IgD-negative memory B cell (primary cell): ENCODE data around the gene GJB4. TPM values are rescaled to one million over a fixed set of nuclear protein-coding genes. Genes with fewer than 3 reads are reported as not detected.
A peak's percentile ranks its signal among the peaks of the same experiment; 100 is the strongest.
"Not testable (repeated sequence)": the region's sequence is repeated elsewhere in the genome, so short reads cannot be mapped to it uniquely, and the experiment has no call there.

Source experiments
- H3K27ac Mint-ChIP-seq, 3 donors: one replicate each; pipeline ENCODE4 v1.8.0; 2020 to 2022; ENCODE audit warnings: mild to moderate bottlenecking in 3 of 3, mixed read lengths in 3 of 3, moderate library complexity in 1 of 3
- H3K27me3 Mint-ChIP-seq: one replicate; pipeline ENCODE4 v1.8.0; 2021; ENCODE audit warnings: mixed read lengths
- H3K36me3 Mint-ChIP-seq: one replicate; pipeline ENCODE4 v1.8.0; 2020; ENCODE audit warnings: mild to moderate bottlenecking, mixed read lengths
- H3K4me1 Mint-ChIP-seq, 3 donors: one replicate each; pipeline ENCODE4 v1.8.0; 2020 to 2022; ENCODE audit warnings: mixed read lengths in 3 of 3, mild to moderate bottlenecking in 1 of 3
- H3K4me3 Mint-ChIP-seq, 4 donors: one replicate each; pipeline ENCODE4 v1.8.0; 2020 to 2022; ENCODE audit warnings: mild to moderate bottlenecking in 4 of 4, mixed read lengths in 4 of 4, moderate library complexity in 3 of 4
- H3K9me3 Mint-ChIP-seq, 3 donors: one replicate each; pipeline ENCODE4 v1.8.0; 2020 to 2021; ENCODE audit warnings: mixed read lengths in 3 of 3, mild to moderate bottlenecking in 1 of 3
- polyA plus RNA-seq: library from polyadenylated mRNA; unstranded; fragments of 300-500 nt; fragmentation: Illumina TruSeq; gene quantifications from one replicate; pipeline ENCODE4 v1.2.3, GENCODE V29; 2021

Gene GJB4
- polyA plus RNA-seq, 1 donor from 2014 or later: not detected

GRCh38 chr1:34794001-34794789 is 34.7 kb downstream of the GJB4 start:
- Mint-ChIP-seq H3K4me3 (peak overlapping the region in 1 of 4 donors; percentile 47), H3K4me1 (peaks cover 9 to 19% (median 15%) of the 10 kb centered on the region in 3 donors), H3K36me3 (peaks cover 7% of the 10 kb centered on the region), H3K9me3 (no peaks in the 10 kb centered on the region), H3K27me3 (peaks cover 38% of the 10 kb centered on the region), H3K27ac (peak overlapping the region in 1 of 3 donors; percentile 86)

- Mint-ChIP-seq H3K27ac (no peak overlapping the region), H3K4me3 (peak overlapping the region in 1 of 4 donors; percentile 28), H3K36me3 (peaks cover 7% of the 10 kb centered on the region), H3K27me3 (peaks cover 37% of the 10 kb centered on the region), H3K4me1 (peaks cover 9 to 19% (median 15%) of the 10 kb centered on the region in 3 donors), H3K9me3 (no peaks in the 10 kb centered on the region)
These were observed 35.2 kb downstream of the GJB4 start for GRCh38 chr1:34794790-34795180.

GRCh38 chr1:34795916-34796315 is 36.4 kb downstream of the GJB4 start:
- Mint-ChIP-seq H3K4me3 (peak overlapping the region in 1 of 4 donors; percentile 50), H3K4me1 (peaks cover 9 to 16% (median 15%) of the 10 kb centered on the region in 3 donors), H3K9me3 (no peaks in the 10 kb centered on the region), H3K36me3 (peaks cover 7% of the 10 kb centered on the region), H3K27ac (no peak overlapping the region), H3K27me3 (peaks cover 34% of the 10 kb centered on the region)

GRCh38 chr1:34796990-34797389 is 37.5 kb downstream of the GJB4 start:
- Mint-ChIP-seq H3K36me3 (peaks cover 7% of the 10 kb centered on the region), H3K9me3 (no peaks in the 10 kb centered on the region), H3K27ac (peak overlapping the region in 1 of 3 donors; percentile 71), H3K4me3 (peak overlapping the region in 1 of 4 donors; percentile 82), H3K27me3 (peaks cover 28% of the 10 kb centered on the region), H3K4me1 (peaks cover 9 to 14% (median 11%) of the 10 kb centered on the region in 3 donors)

- no peak overlapping the region for H3K4me3 Mint-ChIP-seq
- H3K4me1 Mint-ChIP-seq: peaks cover 8 to 11% (median 9%) of the 10 kb centered on the region in 3 donors
- H3K36me3 Mint-ChIP-seq: peaks cover 9% of the 10 kb centered on the region
- H3K27me3 Mint-ChIP-seq: peaks cover 9% of the 10 kb centered on the region
- no peak overlapping the region for H3K27ac Mint-ChIP-seq
- peaks cover 0 to 13% (median 2%) of the 10 kb centered on the region in 3 donors for H3K9me3 Mint-ChIP-seq
These were observed 40.7 kb downstream of the GJB4 start for GRCh38 chr1:34800214-34800613.

- H3K4me3 Mint-ChIP-seq: no peak overlapping the region
- peaks cover 0 to 13% (median 2%) of the 10 kb centered on the region in 3 donors for H3K9me3 Mint-ChIP-seq
- no peak overlapping the region for H3K27ac Mint-ChIP-seq
- peaks cover 10% of the 10 kb centered on the region for H3K36me3 Mint-ChIP-seq
- H3K27me3 Mint-ChIP-seq: peaks cover 2% of the 10 kb centered on the region
- H3K4me1 Mint-ChIP-seq: no peaks in the 10 kb centered on the region
These were observed 44.2 kb downstream of the GJB4 start for GRCh38 chr1:34803770-34804169.

- Mint-ChIP-seq H3K36me3 (peaks cover 12% of the 10 kb centered on the region), H3K27me3 (peaks cover 2% of the 10 kb centered on the region), H3K4me1 (no peaks in the 10 kb centered on the region), H3K4me3 (no peak overlapping the region), H3K27ac (no peak overlapping the region), H3K9me3 (peaks cover 2 to 18% (median 4%) of the 10 kb centered on the region in 3 donors)
These were observed 46.9 kb downstream of the GJB4 start for GRCh38 chr1:34806396-34806795.

GRCh38 chr1:34808051-34808810 is 48.7 kb downstream of the GJB4 start:
- H3K27ac Mint-ChIP-seq: no peak overlapping the region
- H3K9me3 Mint-ChIP-seq: peaks cover 2 to 18% (median 4%) of the 10 kb centered on the region in 3 donors
- H3K4me1 Mint-ChIP-seq: no peaks in the 10 kb centered on the region
- H3K27me3 Mint-ChIP-seq: no peaks in the 10 kb centered on the region
- H3K4me3 Mint-ChIP-seq: no peak overlapping the region
- H3K36me3 Mint-ChIP-seq: peaks cover 12% of the 10 kb centered on the region

GRCh38 chr1:34810781-34811180 is 51.2 kb downstream of the GJB4 start:
- H3K36me3 Mint-ChIP-seq: peaks cover 10% of the 10 kb centered on the region
- H3K27ac Mint-ChIP-seq, H3K4me1 Mint-ChIP-seq, H3K4me3 Mint-ChIP-seq, H3K9me3 Mint-ChIP-seq, H3K27me3 Mint-ChIP-seq: not testable (repeated sequence)

Other genes with a start within 250 kb of the GJB4 start
- not detected for gene GJB5, start 4.7 kb upstream of the GJB4 start, polyA plus RNA-seq
- gene GJB3, start 21.5 kb downstream of the GJB4 start, polyA plus RNA-seq: not detected
- not detected for gene GJA4, start 33.3 kb downstream of the GJB4 start, polyA plus RNA-seq
- 73.4 TPM for gene SMIM12, start 100.0 kb downstream of the GJB4 start, polyA plus RNA-seq
- 0.33 TPM for gene DLGAP3, start 169.9 kb downstream of the GJB4 start, polyA plus RNA-seq
- 70.7 TPM for gene TMEM35B, start 225.6 kb downstream of the GJB4 start, polyA plus RNA-seq